Loucy (cell line): Measurements from ENCODE around the gene COX10.

Experiments used
- H2AFZ ChIP-seq: fragments of 200-600 bp; sonication (generic); 2 replicates; pipeline ENCODE4 v1.6.0; 2016; ENCODE audit warnings: antibody characterized with exemption, mild to moderate bottlenecking, low read length, moderate library complexity
- H3F3A ChIP-seq: fragments of 200-600 bp; 2 replicates; pipeline ENCODE4 v1.6.0; 2016; ENCODE audit warnings: antibody characterized with exemption, low read depth, mild to moderate bottlenecking
- H3K27me3 ChIP-seq: fragments of 200-600 bp; sonication (generic); 2 replicates; pipeline ENCODE4 v1.6.1; 2014; ENCODE audit warnings: low read length, mild to moderate bottlenecking; ENCODE audit not compliant: insufficient read depth, poor library complexity, severe bottlenecking
- H3K36me3 ChIP-seq: fragments of 200-600 bp; sonication (generic); 2 replicates; pipeline ENCODE4 v1.6.1; 2016; ENCODE audit warnings: low read length; ENCODE audit not compliant: insufficient read depth
- H3K4me1 ChIP-seq: fragments of 200-600 bp; sonication (generic); 2 replicates; pipeline ENCODE4 v1.5.1; 2014; ENCODE audit warnings: low read length, mild to moderate bottlenecking; ENCODE audit not compliant: insufficient read depth, poor library complexity, severe bottlenecking
- H3K4me2 ChIP-seq: fragments of 200-600 bp; sonication (generic); 2 replicates; pipeline ENCODE4 v1.6.0; 2014; ENCODE audit warnings: antibody characterized with exemption, low read length, low read depth, mild to moderate bottlenecking; ENCODE audit not compliant: poor library complexity, severe bottlenecking
- H3K4me3 ChIP-seq: fragments of 200-600 bp; sonication (generic); 2 replicates; pipeline ENCODE4 v1.5.1; 2014; ENCODE audit warnings: low read length, mild to moderate bottlenecking, mixed read lengths; ENCODE audit not compliant: poor library complexity, severe bottlenecking
- H3K79me2 ChIP-seq: fragments of 200-600 bp; sonication (generic); 2 replicates; pipeline ENCODE4 v1.6.1; 2014; ENCODE audit warnings: low read length; ENCODE audit not compliant: insufficient read depth
- H3K9ac ChIP-seq: fragments of 200-600 bp; sonication (generic); 2 replicates; pipeline ENCODE4 v1.6.0; 2014; ENCODE audit warnings: mild to moderate bottlenecking, low read depth, low read length, moderate library complexity; ENCODE audit not compliant: poor library complexity, severe bottlenecking
- H3K9me2 ChIP-seq: fragments of 200-600 bp; sonication (generic); replicated peaks from 2 replicates; pipeline ENCODE4 v1.6.1; 2016; ENCODE audit warnings: low read depth, low read length, mixed read lengths
- H3K9me3 ChIP-seq: fragments of 200-600 bp; sonication (generic); 2 replicates; pipeline ENCODE4 v1.6.1; 2014; ENCODE audit warnings: mild to moderate bottlenecking, antibody characterized with exemption, low read length, low read depth; ENCODE audit not compliant: insufficient read depth
- H4K20me1 ChIP-seq: fragments of 200-600 bp; sonication (generic); 2 replicates; pipeline ENCODE4 v1.6.0; 2014; ENCODE audit warnings: antibody characterized with exemption, low read length, mild to moderate bottlenecking; ENCODE audit not compliant: insufficient read depth, poor library complexity, severe bottlenecking
- EZH2phosphoT487 ChIP-seq: fragments of 200-600 bp; IDR thresholded peaks from 2 replicates; pipeline ENCODE4 v1.6.1; 2018; ENCODE audit warnings: antibody characterized with exemption, mild to moderate bottlenecking, moderate library complexity, borderline replicate concordance
- TF ChIP-seq, protein P1 (sequence below): fragments of 200-600 bp; sonication (generic); conservative IDR thresholded peaks from 2 replicates; pipeline ENCODE4 v1.5.1; 2014; ENCODE audit warnings: mild to moderate bottlenecking, antibody characterized with exemption, low read length

The COX10 gene

DNA sequence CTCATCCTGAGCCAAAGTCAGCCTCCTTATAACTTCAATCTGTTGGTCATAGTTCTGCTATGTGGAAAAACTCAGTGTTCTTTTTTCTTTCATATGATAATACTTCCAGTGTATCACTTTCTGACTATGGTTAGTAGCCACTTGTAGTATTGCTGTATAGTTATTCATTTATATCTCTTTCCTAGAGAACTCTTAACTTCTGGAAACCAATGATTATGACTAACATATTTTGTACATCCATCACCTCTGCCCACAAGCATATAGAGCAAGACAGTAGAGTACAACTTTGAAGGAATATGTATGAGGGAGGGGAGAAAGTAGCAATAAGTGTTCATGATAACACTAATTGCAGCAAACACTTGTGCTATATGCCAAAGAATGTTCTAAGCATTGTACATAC is 38.6 kb downstream of the COX10 start:
- Histone ChIP-seq H3K4me2 (no peak overlapping the region), H3K9me3 (no peaks in the 10 kb centered on the region), H3K4me3 (no peak overlapping the region), H3K4me1 (no peaks in the 10 kb centered on the region), H4K20me1 (peaks cover 5% of the 10 kb centered on the region), H3K27me3 (no peaks in the 10 kb centered on the region), H3K79me2 (no peaks in the 10 kb centered on the region), H3F3A (no peaks in the 10 kb centered on the region), H3K9ac (no peak overlapping the region), H3K36me3 (peaks cover 8% of the 10 kb centered on the region; the same call in 1 of the 2 replicates), H3K9me2 (no peaks in the 10 kb centered on the region), H2AFZ (no peak overlapping the region)
- TF ChIP-seq EZH2phosphoT487, result no peak
- TF ChIP-seq, protein P1, sequence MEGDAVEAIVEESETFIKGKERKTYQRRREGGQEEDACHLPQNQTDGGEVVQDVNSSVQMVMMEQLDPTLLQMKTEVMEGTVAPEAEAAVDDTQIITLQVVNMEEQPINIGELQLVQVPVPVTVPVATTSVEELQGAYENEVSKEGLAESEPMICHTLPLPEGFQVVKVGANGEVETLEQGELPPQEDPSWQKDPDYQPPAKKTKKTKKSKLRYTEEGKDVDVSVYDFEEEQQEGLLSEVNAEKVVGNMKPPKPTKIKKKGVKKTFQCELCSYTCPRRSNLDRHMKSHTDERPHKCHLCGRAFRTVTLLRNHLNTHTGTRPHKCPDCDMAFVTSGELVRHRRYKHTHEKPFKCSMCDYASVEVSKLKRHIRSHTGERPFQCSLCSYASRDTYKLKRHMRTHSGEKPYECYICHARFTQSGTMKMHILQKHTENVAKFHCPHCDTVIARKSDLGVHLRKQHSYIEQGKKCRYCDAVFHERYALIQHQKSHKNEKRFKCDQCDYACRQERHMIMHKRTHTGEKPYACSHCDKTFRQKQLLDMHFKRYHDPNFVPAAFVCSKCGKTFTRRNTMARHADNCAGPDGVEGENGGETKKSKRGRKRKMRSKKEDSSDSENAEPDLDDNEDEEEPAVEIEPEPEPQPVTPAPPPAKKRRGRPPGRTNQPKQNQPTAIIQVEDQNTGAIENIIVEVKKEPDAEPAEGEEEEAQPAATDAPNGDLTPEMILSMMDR, result no peak

DNA sequence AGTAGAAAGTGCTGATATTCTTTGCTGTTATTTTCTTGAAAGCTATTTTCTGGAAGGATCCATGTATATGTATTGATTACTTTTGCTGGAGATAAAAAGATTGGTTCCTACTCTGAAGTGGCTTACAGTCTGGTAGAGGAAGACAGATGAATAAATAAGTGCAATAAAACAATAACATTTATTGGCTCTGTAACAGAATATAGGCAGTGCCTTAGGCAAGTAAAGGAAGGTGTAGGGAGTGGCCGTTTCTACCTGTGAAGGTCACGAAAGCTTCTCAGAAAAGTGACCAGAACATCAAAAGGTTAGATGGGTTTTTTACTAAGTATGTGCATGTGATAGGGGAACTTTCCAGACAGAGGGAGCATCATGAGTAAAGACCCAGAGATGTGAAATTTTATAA is 43.1 kb downstream of the COX10 start:
- no peaks in the 10 kb centered on the region for H3K9me3 ChIP-seq
- no peaks in the 10 kb centered on the region for H3K79me2 ChIP-seq
- no peak overlapping the region for H3K9ac ChIP-seq
- no peak overlapping the region for H2AFZ ChIP-seq
- no peak overlapping the region for H3K4me2 ChIP-seq
- H3K9me2 ChIP-seq, result no peaks in the 10 kb centered on the region
- no peaks in the 10 kb centered on the region for H3K4me1 ChIP-seq
- H4K20me1 ChIP-seq, result peaks cover 5% of the 10 kb centered on the region
- no peak overlapping the region for H3K4me3 ChIP-seq
- TF ChIP-seq, protein P1, result no peak
- no peak for TF ChIP-seq EZH2phosphoT487
- no peaks in the 10 kb centered on the region for H3K36me3 ChIP-seq
- H3K27me3 ChIP-seq, result no peaks in the 10 kb centered on the region
- no peaks in the 10 kb centered on the region for H3F3A ChIP-seq

DNA sequence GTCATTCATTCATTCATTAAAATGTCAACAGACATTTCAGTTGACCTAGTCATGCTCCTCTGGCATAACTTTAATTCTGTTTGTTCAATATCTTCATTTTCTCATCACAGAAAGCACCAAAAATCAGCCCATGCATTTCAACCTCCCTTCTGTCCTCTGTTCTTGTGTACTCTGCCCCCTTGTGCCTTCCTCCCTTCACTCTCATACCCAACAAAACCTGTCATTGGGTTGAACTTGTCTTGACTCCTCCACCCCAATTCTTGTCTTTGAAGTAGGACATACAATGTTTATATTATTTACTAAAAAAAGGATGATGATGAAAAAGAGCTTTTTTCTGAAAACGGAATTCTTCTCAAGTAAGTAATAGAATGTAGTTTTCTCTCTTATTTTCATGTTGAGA is 43.8 kb downstream of the COX10 start:
- no peak overlapping the region for H3K4me3 ChIP-seq
- no peaks in the 10 kb centered on the region for H3K36me3 ChIP-seq
- no peaks in the 10 kb centered on the region for H3K9me3 ChIP-seq
- no peak overlapping the region for H2AFZ ChIP-seq
- H3K4me1 ChIP-seq, result no peaks in the 10 kb centered on the region
- peaks cover 5% of the 10 kb centered on the region for H4K20me1 ChIP-seq
- H3F3A ChIP-seq, result no peaks in the 10 kb centered on the region
- H3K27me3 ChIP-seq, result no peaks in the 10 kb centered on the region
- TF ChIP-seq, protein P1, result 0 out of 2 replicates have a peak, but pooled peaks have one; percentile 12
- TF ChIP-seq EZH2phosphoT487, result no peak
- no peak overlapping the region for H3K4me2 ChIP-seq
- H3K79me2 ChIP-seq, result no peaks in the 10 kb centered on the region
- H3K9ac ChIP-seq, result no peak overlapping the region
- H3K9me2 ChIP-seq, result no peaks in the 10 kb centered on the region
